Dendritic cell treated with granulocyte-macrophage colony-stimulating factor and Interleukin-4, amounts not matched to agents 40 ng/mL and 50 ng/mL, for 4 days (primary cell): Measurements from ENCODE around the gene FKBP1A.

Experiments
- H3K27ac Mint-ChIP-seq: one replicate; pipeline ENCODE4 v1.8.0; 2022; ENCODE audit warnings: mild to moderate bottlenecking, mixed read lengths
- H3K27me3 Mint-ChIP-seq: one replicate; pipeline ENCODE4 v1.8.0; 2022; ENCODE audit warnings: mild to moderate bottlenecking, mixed read lengths
- H3K36me3 Mint-ChIP-seq: one replicate; pipeline ENCODE4 v1.8.0; 2022; ENCODE audit warnings: low read depth, mixed read lengths
- H3K4me1 Mint-ChIP-seq: one replicate; pipeline ENCODE4 v1.8.0; 2022; ENCODE audit warnings: low read depth, mixed read lengths
- H3K4me3 Mint-ChIP-seq: one replicate; pipeline ENCODE4 v1.8.0; 2022; ENCODE audit warnings: mild to moderate bottlenecking, moderate library complexity, mixed read lengths
- H3K9me3 Mint-ChIP-seq: one replicate; pipeline ENCODE4 v1.8.0; 2022; ENCODE audit warnings: mixed read lengths
- intact Hi-C: fragments of 100-400 bp; cut with micrococcal nuclease; formaldehyde crosslinking; loops from one replicate; pipeline ENCODE4 v1.15.0; 2022

Gene FKBP1A

DNA sequence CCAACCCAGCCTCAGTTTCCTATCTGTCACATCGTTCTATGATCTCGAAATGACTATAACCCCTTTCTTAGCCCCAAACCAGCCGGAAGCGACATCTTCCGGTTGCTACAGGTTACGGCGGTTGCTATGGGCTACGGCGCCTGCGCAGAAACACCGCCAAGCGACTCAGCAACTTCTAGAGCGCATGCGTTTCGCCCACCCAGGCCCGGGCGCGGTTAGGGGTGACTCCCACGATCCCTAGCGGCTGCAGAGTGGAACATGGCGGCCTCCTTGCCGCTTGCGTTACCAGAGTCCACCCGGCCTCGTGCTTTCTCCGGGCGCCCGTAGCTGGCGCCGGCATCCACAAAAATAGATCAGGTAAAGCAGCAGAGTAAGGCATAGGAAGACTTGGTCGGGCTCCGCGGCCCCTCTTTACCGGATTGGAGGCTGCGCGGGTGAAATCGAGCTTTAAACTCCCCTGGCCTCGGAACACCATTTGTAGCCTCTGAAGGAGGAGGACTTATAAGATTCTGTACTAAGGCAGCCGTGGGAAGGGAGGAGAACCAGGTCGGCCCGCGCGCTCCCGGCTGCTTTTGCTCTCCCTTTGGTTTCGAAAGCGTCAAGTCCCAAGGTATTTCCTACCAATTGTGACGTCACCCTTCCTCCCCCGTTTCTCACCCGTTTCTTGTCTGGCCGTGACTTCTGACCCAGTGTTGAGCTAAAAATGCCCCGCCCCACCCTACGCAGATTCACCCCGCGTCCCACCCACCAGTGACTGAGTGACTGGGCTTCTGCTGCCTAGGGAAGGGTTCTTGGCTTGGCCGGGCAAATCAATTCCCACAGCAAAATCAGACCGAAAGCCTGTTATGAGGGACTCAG, 67.5 kb downstream of the FKBP1A start:
- H3K4me3 Mint-ChIP-seq, result no peak overlapping the region
- H3K27ac Mint-ChIP-seq, result no peak overlapping the region
- H3K4me1 Mint-ChIP-seq, result peaks cover 29% of the 10 kb centered on the region
- H3K9me3 Mint-ChIP-seq, result peaks cover 11% of the 10 kb centered on the region
- intact Hi-C loops, result loop anchor here (1.0 to 2.0 kb wide), 2 partner anchors 51 to 68 kb away; partner anchors contain the start of gene FKBP1A
- H3K36me3 Mint-ChIP-seq, result peaks cover 12% of the 10 kb centered on the region
- no peaks in the 10 kb centered on the region for H3K27me3 Mint-ChIP-seq

DNA sequence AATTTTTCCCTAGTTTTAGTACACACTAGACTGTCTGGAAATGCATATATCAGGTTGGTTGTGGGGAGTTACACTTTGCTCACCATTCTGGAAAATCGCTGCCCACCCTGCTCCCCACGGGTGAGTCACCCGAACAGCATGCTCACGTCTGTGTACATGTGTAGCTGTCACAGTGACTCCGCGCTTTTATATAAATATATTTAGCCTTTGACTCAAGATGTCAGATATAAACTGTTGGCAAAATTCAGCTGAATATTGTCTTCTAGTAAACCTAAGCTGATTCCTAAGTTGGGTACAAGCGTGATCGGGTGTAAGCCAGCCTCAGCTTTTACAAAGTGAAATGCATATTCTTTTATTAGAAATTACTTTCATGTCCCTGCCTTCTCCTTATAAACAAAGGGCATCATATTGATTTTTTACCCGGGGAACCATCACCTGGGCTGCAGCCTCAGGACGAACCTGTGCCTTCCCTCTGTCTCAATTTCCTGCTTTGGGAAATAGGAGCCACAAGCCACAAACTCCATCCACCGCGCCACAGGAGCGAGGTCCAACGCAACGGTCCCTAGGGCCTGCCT, 68.2 kb downstream of the FKBP1A start:
- Mint-ChIP-seq H3K36me3 (peaks cover 4% of the 10 kb centered on the region), H3K27me3 (no peaks in the 10 kb centered on the region), H3K27ac (no peak overlapping the region), H3K9me3 (peaks cover 11% of the 10 kb centered on the region), H3K4me3 (no peak overlapping the region), H3K4me1 (peaks cover 23% of the 10 kb centered on the region)
- intact Hi-C loops, result loop anchor here (1.0 to 2.0 kb wide), 2 partner anchors 52 to 69 kb away; partner anchors contain the start of gene FKBP1A

GRCh38 chr20:1323830-1324597, 68.8 kb downstream of the FKBP1A start:
- Mint-ChIP-seq H3K36me3 (no peaks in the 10 kb centered on the region), H3K4me1 (peaks cover 20% of the 10 kb centered on the region), H3K27me3 (no peaks in the 10 kb centered on the region), H3K4me3 (no peak overlapping the region), H3K9me3 (peaks cover 11% of the 10 kb centered on the region), H3K27ac (no peak overlapping the region)
- intact Hi-C loops, result loop anchor here (2.0 kb wide), 1 partner anchor 53 kb away; no protein-coding TSS in a partner anchor

GRCh38 chr20:1323256-1323655, 69.6 kb downstream of the FKBP1A start:
- peaks cover 27% of the 10 kb centered on the region for H3K4me1 Mint-ChIP-seq
- intact Hi-C loops, result no loop called here
- H3K9me3 Mint-ChIP-seq, result peaks cover 11% of the 10 kb centered on the region
- no peaks in the 10 kb centered on the region for H3K27me3 Mint-ChIP-seq
- no peak overlapping the region for H3K27ac Mint-ChIP-seq
- H3K36me3 Mint-ChIP-seq, result no peaks in the 10 kb centered on the region
- no peak overlapping the region for H3K4me3 Mint-ChIP-seq

DNA sequence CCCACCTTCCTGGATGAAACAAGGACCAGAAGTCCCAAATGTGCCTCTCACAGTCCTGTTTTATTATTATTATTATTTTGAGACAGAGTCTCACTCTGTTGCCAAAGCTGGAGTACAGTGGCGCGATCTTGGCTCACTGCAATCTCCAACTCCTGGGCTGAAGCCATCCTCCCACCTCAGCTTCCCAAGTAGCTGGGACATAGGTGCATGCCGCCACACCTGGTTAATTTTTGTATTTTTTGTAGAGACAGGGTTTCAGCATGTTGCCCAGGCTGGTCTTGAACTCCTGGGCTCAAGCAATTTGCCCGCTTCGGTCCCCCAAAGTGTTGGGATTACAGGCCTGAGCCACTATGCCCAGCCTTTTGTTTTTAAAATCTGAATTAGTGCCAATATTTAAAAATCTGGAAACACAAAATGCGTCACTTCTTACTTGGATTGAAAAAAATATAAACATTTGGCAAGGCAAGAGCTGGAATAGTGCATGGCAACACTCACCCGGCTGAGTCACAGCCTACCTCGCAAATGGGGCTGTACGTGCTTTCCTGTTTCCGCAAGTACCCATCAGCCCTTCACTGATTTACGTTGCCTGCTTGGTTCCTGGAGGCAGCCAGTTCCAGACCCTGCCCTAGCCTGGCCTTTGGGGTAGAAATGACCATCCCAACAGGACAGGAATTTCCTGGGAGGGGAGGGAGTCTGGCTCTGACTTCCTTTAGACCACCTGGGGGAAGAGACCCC, 70.2 kb downstream of the FKBP1A start:
- intact Hi-C loops, result no loop called here
- H3K9me3 Mint-ChIP-seq, result peaks cover 11% of the 10 kb centered on the region
- H3K27ac Mint-ChIP-seq, result no peak overlapping the region
- no peaks in the 10 kb centered on the region for H3K27me3 Mint-ChIP-seq
- no peak overlapping the region for H3K4me3 Mint-ChIP-seq
- no peaks in the 10 kb centered on the region for H3K36me3 Mint-ChIP-seq
- peaks cover 33% of the 10 kb centered on the region for H3K4me1 Mint-ChIP-seq

GRCh38 chr20:1321654-1321939, 71.3 kb downstream of the FKBP1A start:
- intact Hi-C loops, result no loop called here
- Mint-ChIP-seq H3K4me1 (peaks cover 38% of the 10 kb centered on the region), H3K27ac (no peak overlapping the region), H3K27me3 (no peaks in the 10 kb centered on the region), H3K36me3 (no peaks in the 10 kb centered on the region), H3K4me3 (no peak overlapping the region), H3K9me3 (peaks cover 11% of the 10 kb centered on the region)

DNA sequence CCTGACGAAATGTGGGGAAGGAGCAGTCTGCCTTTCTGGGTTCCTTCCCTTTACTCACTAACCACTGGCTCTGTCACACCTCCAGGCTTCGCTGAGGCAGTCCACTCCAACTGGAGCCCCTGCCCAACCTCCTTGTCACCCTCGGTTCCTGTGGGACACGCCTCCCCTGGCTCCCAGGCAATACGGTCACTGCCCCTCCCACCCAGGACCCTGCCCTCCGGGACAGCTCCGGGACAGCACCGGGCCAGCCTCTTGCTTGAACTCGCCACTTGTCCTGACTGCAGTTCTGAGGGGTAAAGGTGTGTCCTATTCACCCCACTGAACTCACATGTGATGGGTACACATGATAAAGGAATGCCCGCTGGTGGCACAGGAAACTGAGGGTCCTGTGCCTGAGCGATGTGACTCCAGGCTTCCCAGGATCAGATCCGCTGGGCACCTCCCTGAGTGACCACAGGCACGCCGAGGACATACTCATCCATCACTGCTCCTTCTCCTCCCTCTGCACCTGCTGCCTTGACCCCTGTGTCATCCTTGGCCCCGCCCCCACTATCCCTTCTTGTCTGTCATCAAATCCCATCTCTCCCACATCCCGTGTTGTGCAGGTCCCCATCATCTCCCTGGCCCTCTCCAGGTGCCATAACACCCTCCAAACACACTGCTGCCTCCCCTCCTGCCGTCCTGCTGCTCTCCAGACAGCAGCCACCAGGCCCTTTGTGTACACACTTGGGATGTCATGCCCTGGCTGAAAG, 71.8 kb downstream of the FKBP1A start:
- intact Hi-C loops, result no loop called here
- H3K9me3 Mint-ChIP-seq, result peaks cover 11% of the 10 kb centered on the region
- H3K4me1 Mint-ChIP-seq, result peaks cover 38% of the 10 kb centered on the region
- H3K27ac Mint-ChIP-seq, result no peak overlapping the region
- no peaks in the 10 kb centered on the region for H3K27me3 Mint-ChIP-seq
- H3K36me3 Mint-ChIP-seq, result no peaks in the 10 kb centered on the region
- no peak overlapping the region for H3K4me3 Mint-ChIP-seq

GRCh38 chr20:1320016-1320415, 72.8 kb downstream of the FKBP1A start:
- peaks cover 4% of the 10 kb centered on the region for H3K27me3 Mint-ChIP-seq
- peaks cover 38% of the 10 kb centered on the region for H3K4me1 Mint-ChIP-seq
- H3K36me3 Mint-ChIP-seq, result no peaks in the 10 kb centered on the region
- no peak overlapping the region for H3K4me3 Mint-ChIP-seq
- H3K27ac Mint-ChIP-seq, result no peak overlapping the region
- intact Hi-C loops, result no loop called here
- H3K9me3 Mint-ChIP-seq, result peaks cover 11% of the 10 kb centered on the region

DNA sequence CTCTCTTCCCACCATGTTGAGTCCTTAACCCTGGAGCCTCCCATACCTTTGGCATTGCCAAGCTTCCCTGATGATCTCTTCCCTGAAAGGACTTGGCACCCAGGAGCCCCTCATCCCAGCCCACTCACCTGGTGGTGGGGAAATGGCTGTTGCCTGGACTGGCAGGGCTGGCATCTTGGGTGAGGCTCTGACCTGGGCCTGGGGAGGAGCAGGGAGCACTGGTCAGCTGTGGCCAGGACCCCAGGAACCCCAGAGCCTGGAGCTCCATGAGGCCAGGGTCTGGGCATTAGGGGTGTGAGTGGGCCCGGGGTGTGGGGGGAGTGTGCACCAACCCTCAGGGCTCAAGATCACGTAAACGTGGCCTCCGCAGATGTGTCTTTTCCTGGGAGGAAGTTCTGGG, 73.4 kb downstream of the FKBP1A start:
- Mint-ChIP-seq H3K4me1 (peaks cover 38% of the 10 kb centered on the region), H3K27ac (no peak overlapping the region), H3K27me3 (peaks cover 4% of the 10 kb centered on the region), H3K36me3 (no peaks in the 10 kb centered on the region), H3K4me3 (no peak overlapping the region), H3K9me3 (peaks cover 11% of the 10 kb centered on the region)
- intact Hi-C loops, result no loop called here

DNA sequence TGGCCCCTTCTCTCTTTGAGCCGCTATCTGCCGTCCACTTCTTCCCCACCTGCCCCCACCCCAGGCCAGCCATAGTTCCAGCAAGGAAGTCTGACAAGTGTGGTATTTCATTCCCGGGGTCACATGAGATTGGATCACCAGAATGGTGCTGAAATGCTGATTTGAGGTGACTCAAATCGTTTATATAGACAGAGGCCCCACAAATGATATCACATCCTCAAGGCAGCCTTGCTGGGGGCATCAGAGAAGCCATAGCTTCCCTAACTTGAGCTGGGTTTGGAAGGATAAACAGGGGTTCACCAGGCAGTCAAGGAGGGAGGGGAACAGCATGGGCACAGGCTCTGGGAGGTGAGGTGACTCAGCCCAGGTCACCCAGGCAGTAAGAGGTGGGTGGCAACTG, 73.8 kb downstream of the FKBP1A start:
- intact Hi-C loops, result no loop called here
- no peak overlapping the region for H3K27ac Mint-ChIP-seq
- peaks cover 38% of the 10 kb centered on the region for H3K4me1 Mint-ChIP-seq
- H3K4me3 Mint-ChIP-seq, result no peak overlapping the region
- H3K27me3 Mint-ChIP-seq, result peaks cover 6% of the 10 kb centered on the region
- H3K9me3 Mint-ChIP-seq, result peaks cover 11% of the 10 kb centered on the region
- no peaks in the 10 kb centered on the region for H3K36me3 Mint-ChIP-seq
